Measurements from ENCODE around the gene KCNC4.

- TF ChIP-seq CTCF (IDR thresholded peaks at IDR 0.05; ENCODE audit: insufficient read depth, low read length), result no peak
- no peak for TF ChIP-seq POLR2AphosphoS5 (IDR thresholded peaks at IDR 0.05; ENCODE audit: low read depth)
- no peak for TF ChIP-seq SPI1 (IDR thresholded peaks at IDR 0.05; ENCODE audit: borderline replicate concordance, low read depth)
- no peak for TF ChIP-seq GABPA (IDR thresholded peaks at IDR 0.05; ENCODE audit: low read depth)
- no peak for TF ChIP-seq REST (IDR thresholded peaks at IDR 0.05; ENCODE audit: insufficient replicate concordance, low read depth)
These were observed 33.7 kb upstream of the KCNC4 start for GRCh38 chr1:110176299-110176956.
